ENCODE measurements around the gene ANKH.

Gene ANKH

GRCh38 chr5:14705556-14705955 is 166.0 kb downstream of the ANKH start:
- no peak for TF ChIP-seq BACH2 (CRISPR knock-in tag; IDR thresholded peaks at IDR 0.05; ENCODE audit: borderline replicate concordance)
- no peak for TF ChIP-seq ZFP30 (CRISPR knock-in tag; IDR thresholded peaks at IDR 0.05)
- TF ChIP-seq GLIS3 (CRISPR knock-in tag; IDR thresholded peaks at IDR 0.05): no peak
- no peak for TF ChIP-seq ARNTL (CRISPR knock-in tag; IDR thresholded peaks at IDR 0.05; ENCODE audit: borderline replicate concordance, low read depth)
- no peak for TF ChIP-seq TCF4 (CRISPR knock-in tag; IDR thresholded peaks at IDR 0.05; ENCODE audit: borderline replicate concordance)
- TF ChIP-seq CSDC2 (CRISPR knock-in tag; IDR thresholded peaks at IDR 0.05): no peak
- TF ChIP-seq SNAI2 (CRISPR knock-in tag; IDR thresholded peaks at IDR 0.05): no peak

GRCh38 chr5:14702238-14702839 is 169.2 kb downstream of the ANKH start:
- no peak for TF ChIP-seq RARB (CRISPR knock-in tag; IDR thresholded peaks at IDR 0.05)
- TF ChIP-seq ZFP30 (CRISPR knock-in tag; IDR thresholded peaks at IDR 0.05): no peak
- no peak for TF ChIP-seq CSRNP3 (CRISPR knock-in tag; IDR thresholded peaks at IDR 0.05)
- TF ChIP-seq SNAI2 (CRISPR knock-in tag; IDR thresholded peaks at IDR 0.05): no peak
- no peak for TF ChIP-seq ESRRG (CRISPR knock-in tag; IDR thresholded peaks at IDR 0.05)
- TF ChIP-seq ZFP3 (CRISPR knock-in tag; IDR thresholded peaks at IDR 0.05): no peak
- no peak for TF ChIP-seq TCF4 (CRISPR knock-in tag; IDR thresholded peaks at IDR 0.05; ENCODE audit: borderline replicate concordance)
- TF ChIP-seq ZC3H10 (CRISPR knock-in tag; IDR thresholded peaks at IDR 0.05): no peak
- TF ChIP-seq PPARA (CRISPR knock-in tag; IDR thresholded peaks at IDR 0.05; ENCODE audit: borderline replicate concordance): no peak
- TF ChIP-seq ZNF8 (CRISPR knock-in tag; IDR thresholded peaks at IDR 0.05): no peak
- ATAC-seq: no peak

More at GRCh38 chr5:14705556-14705955, 166.0 kb downstream of the ANKH start:
- no peak for ATAC-seq

- TF ChIP-seq PATZ1 (CRISPR knock-in tag; IDR thresholded peaks at IDR 0.05; ENCODE audit: borderline replicate concordance): no peak
- no peak for TF ChIP-seq TOX (CRISPR knock-in tag; IDR thresholded peaks at IDR 0.05; ENCODE audit: borderline replicate concordance)
- no peak for TF ChIP-seq ZFP3 (CRISPR knock-in tag; IDR thresholded peaks at IDR 0.05)
- no peak for TF ChIP-seq TSHZ2 (CRISPR knock-in tag; IDR thresholded peaks at IDR 0.05)
- TF ChIP-seq RARB (CRISPR knock-in tag; IDR thresholded peaks at IDR 0.05): no peak
- TF ChIP-seq PPARA (CRISPR knock-in tag; IDR thresholded peaks at IDR 0.05; ENCODE audit: borderline replicate concordance): no peak
- no peak for TF ChIP-seq OSR1 (CRISPR knock-in tag; IDR thresholded peaks at IDR 0.05)
- TF ChIP-seq CSDC2 (CRISPR knock-in tag; IDR thresholded peaks at IDR 0.05): no peak
- TF ChIP-seq TCF4 (CRISPR knock-in tag; IDR thresholded peaks at IDR 0.05; ENCODE audit: borderline replicate concordance): no peak
- no peak for TF ChIP-seq ZNF70 (CRISPR knock-in tag; IDR thresholded peaks at IDR 0.05)
- TF ChIP-seq ZFP30 (CRISPR knock-in tag; IDR thresholded peaks at IDR 0.05): no peak
- TF ChIP-seq ZNF8 (CRISPR knock-in tag; IDR thresholded peaks at IDR 0.05): no peak
- TF ChIP-seq CREB5 (CRISPR knock-in tag; IDR thresholded peaks at IDR 0.05; ENCODE audit: low read depth): no peak
- TF ChIP-seq GLIS3 (CRISPR knock-in tag; IDR thresholded peaks at IDR 0.05): no peak
- TF ChIP-seq CSRNP3 (CRISPR knock-in tag; IDR thresholded peaks at IDR 0.05): no peak
- TF ChIP-seq SNAI2 (CRISPR knock-in tag; IDR thresholded peaks at IDR 0.05): no peak
- ATAC-seq: no peak
Measured at GRCh38 chr5:14701556-14701955, 170.0 kb downstream of the ANKH start.

Measured in SK-N-SH treated with all-trans-retinoic acid at 6 μM for 48 hours (cell line).